RPMI7951 (cell line): Measurements from ENCODE around the gene TMCC3. TPM values are rescaled to one million over a fixed set of nuclear protein-coding genes. Genes with fewer than 3 reads are reported as not detected.
A peak's percentile ranks its signal among the peaks of the same experiment; 100 is the strongest.
"Not testable (repeated sequence)": the region's sequence is repeated elsewhere in the genome, so short reads cannot be mapped to it uniquely, and the experiment has no call there.

Experiments used
- DNase-seq: peaks from one replicate; pipeline ENCODE4 v3.0.0-alpha.2; 2012; ENCODE audit warnings: low read depth
- total RNA-seq: library from RNA; depleted of rRNA; stranded (reverse); fragments of >200 nt; shearing (Covaris generic); gene quantifications from 2 replicates; pipeline ENCODE4 v1.2.3, GENCODE V29; 2014

The TMCC3 gene
- total RNA-seq, 1 experiment from 2014 or later, result 2.4 TPM

- DNase-seq, result not testable (repeated sequence)
Observed at GRCh38 chr12:94601307-94601706, 49.0 kb downstream of the TMCC3 start.

DNA sequence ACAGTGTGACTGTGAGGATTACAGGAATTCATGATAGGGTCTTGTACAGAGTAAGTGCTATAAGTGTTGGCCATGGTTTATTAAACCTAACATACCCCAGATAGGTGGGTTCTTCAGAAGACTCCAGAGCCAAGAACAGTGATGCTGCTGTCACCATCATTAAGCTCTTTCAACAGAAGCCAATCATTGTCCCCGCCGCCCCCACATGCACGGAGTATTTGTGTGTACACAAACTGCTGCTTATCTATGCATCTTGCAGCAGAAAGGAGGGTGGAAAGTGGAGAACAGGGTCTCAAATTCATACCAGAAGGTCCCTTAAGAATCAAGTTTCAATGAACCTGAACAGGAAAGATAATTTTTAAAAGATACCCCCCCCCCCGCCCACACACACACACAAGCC lies 51.2 kb downstream of the TMCC3 start:
- DNase-seq, result no peak

- DNase-seq, result no peak
Observed at GRCh38 chr12:94597268-94597667, 53.1 kb downstream of the TMCC3 start.

DNA sequence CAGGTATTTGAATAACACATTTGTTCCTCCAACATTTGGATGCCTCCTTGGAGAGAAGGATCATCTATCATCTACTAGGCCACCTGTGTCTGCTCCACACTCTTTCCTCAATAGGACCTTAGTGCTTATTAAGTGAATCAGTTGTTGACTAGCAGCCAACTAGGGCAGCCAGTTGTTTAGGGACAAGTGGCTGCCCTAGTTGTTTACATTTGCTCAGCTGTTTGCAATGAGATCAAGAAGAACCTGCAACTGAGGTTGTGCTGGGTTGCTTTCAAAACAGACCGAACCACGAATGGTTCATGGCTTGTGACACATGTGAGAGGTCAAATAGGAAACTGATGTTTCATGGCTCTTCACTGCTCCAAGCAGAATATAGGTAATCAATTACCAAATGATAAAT lies 53.8 kb downstream of the TMCC3 start:
- no peak for DNase-seq

GRCh38 chr12:94595152-94595551 lies 55.2 kb downstream of the TMCC3 start:
- peak; percentile 53 for DNase-seq

DNA sequence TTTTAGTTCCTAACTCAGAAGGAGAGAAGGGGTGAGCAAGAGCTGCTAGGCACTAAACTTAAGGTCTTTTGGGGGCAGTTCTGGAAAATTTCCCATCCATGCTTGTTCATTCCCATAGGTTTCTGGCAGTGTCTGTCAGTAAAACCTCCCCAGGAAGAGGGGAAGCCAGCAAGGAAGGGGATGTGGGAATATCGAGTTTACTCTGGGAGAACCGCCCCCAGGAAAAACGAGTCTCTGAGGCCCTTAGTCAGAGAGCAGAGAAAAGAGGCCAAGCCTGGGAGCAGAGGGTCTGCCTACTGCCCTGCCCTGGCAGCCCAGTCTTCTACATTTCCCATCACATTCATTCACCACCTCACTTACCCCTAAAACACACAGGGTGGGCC lies 55.9 kb downstream of the TMCC3 start:
- peak; percentile 19 for DNase-seq

- DNase-seq, result no peak
Observed at GRCh38 chr12:94593822-94594442, 56.4 kb downstream of the TMCC3 start.

GRCh38 chr12:94592723-94593122 lies 57.6 kb downstream of the TMCC3 start:
- not testable (repeated sequence) for DNase-seq

GRCh38 chr12:94592080-94592479 lies 58.3 kb downstream of the TMCC3 start:
- no peak for DNase-seq

- no peak for DNase-seq
Observed at GRCh38 chr12:94590428-94590827, 59.9 kb downstream of the TMCC3 start.

DNA sequence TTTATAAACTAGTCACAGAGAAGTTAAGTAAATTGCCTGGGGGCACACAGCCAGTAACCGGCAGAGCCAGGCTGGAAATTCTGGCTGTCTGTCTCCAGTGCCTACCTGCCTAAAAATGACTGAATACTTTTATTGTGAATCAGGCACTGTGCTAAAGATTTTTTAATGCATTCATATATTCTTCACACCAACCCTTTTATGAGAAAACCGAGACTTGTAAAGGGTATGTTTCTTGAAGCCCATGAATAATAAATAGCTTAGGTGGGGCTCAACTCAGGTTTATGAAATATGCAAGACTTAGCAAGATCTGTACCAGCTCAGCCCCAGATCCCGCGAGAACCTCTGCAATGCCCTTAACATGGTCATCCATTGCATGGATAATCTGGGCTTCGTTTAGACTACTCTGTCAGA lies 60.8 kb downstream of the TMCC3 start:
- DNase-seq, result no peak

DNA sequence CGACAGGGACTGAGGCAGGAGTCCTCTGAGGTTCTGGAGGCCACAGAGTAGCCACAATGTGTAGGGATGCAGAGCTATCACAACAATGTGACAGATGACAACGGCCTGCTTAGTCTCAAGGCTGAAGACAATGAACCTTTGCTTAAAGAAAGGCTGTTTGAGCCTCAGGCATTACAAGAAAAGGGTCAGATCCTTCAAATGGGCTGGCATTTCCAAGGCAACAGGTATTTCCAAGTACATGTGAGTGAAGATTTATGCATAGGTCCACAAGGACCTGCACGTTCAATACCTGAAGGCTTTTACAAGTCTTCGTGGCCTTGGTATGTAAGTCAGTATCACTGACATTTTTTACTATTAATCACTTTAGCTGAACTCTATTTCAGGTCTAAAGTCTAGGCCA lies 62.0 kb downstream of the TMCC3 start:
- DNase-seq, result no peak

DNA sequence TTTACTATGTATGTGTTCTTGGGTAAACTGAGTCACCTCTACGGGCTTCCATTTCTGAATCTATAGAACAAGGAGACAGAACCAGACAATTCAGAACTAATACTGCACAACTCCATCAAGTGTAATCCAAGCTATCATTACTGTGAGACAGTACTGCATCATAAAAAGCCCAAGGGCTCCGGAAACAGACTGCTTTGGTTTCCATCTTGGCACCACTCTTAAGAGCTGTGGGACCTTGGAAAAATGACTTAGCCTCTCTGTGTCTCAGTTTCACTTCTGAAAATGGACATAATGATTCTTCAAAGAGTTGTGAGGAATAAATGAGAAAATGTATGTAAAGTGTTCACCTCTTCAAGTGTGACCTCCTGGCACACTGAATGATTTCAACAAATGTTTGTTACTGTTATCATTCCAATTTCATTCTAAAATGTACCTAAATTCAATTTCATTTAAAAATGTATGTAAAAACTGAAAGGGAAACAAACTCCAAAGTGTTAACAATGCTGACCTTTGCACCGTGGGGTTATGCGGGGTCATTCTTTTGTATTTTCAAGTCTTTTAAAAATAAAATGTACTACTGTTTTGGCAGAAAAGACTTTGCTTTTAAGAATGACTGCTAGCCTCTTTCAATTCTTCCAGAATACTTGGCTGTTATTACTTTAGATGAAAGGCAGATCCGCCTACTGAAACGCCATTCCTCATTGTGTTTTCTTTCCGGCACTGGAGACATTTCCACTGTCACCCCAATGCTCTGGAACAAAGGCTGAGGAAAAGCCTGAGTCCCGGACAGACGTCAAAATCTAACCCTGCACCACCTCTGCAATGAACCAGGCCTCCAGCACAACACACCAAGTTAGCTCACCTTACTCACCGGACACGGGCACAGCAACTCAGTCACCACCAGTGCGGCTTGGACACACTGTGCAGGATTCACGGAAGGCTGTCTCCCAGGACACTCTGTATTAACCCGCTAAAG lies 62.8 kb downstream of the TMCC3 start:
- no peak for DNase-seq

GRCh38 chr12:94586589-94587259 lies 63.6 kb downstream of the TMCC3 start:
- DNase-seq, result no peak

GRCh38 chr12:94585626-94586025 lies 64.7 kb downstream of the TMCC3 start:
- no peak for DNase-seq

DNA sequence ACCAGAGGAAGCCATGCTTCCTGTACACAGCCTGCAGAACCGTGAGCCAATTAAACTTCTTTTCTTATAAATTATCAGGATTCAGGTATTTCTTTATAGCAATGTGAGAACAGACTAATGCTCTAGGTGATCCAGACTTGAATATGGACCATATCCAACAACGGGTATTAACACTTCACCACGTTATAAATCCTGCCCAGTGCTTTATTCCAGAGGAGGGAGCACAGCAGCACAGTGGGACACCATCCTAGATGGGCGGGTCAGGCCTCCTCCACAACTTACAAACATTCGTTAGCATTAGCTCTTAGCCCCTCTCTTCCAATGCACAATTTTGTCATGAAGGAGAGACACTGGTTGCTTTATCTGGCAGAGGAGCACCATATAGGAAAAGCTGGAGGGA lies 66.0 kb downstream of the TMCC3 start:
- DNase-seq, result no peak

- DNase-seq, result no peak
Observed at GRCh38 chr12:94582591-94582990, 67.8 kb downstream of the TMCC3 start.

GRCh38 chr12:94575645-94576403 lies 74.5 kb downstream of the TMCC3 start:
- no peak for DNase-seq

DNA sequence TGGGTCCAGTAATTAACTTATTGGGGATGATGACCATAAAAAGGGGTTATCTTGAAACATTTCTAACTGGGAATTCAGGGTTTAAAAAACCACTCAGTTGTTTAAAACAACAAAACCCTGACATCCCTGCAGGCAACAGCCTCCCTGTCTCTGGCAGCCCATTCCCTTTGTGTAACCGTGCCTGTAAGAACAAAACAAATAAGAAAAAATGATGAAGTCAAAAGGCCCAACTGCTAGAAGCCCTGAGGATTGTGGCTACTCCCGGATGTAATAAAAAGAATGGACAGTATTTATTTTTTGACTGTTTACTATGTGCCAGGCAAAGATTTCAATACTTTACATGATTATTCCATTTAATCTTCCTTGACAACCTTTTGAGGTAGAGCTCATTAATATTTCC lies 75.3 kb downstream of the TMCC3 start:
- no peak for DNase-seq

DNA sequence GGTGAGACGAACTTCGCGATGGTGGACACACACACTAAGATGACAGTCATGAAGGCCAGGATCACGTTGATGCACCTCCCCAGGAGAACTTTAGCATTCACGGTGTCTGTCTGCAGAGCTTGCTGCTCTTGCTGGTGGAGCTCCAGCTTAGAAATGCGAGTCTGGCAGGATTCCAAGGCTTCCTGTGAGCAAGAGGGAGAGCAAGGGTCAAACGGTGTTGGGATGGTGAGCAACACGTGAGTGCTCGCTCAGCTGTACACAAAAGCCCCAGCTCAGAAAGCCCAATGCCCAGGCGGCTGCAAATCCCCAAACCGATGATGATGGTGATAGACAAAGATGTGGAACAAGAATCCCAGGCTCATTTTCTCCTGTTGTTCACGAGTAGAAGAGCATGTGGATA lies 78.8 kb downstream of the TMCC3 start:
- DNase-seq, result peak; percentile 81

DNA sequence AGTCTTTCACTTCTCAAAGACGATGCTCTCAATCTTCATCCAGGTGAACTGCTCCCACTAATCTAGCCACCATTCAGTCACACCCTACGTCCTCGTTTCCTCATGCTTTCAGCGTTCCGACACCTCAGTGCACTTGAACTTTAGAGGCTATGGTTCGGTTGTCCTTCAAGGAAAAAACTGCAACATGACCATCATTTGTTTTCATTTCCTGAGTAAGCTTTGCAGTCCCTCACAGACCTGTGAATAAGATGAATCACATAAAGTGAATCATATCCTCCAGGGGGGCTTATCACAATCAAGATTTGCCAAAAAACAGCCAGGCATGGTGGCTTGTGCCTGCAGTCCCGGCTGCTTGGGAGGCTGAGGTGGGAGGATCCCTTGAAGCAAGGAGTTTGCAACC lies 80.2 kb downstream of the TMCC3 start:
- peak; percentile 87 for DNase-seq

- no peak for DNase-seq
Observed at GRCh38 chr12:94567761-94568160, 82.6 kb downstream of the TMCC3 start.
